Neuronal stem cell (in vitro differentiated cells): Measurements from ENCODE around the gene ZNF557.
A peak's percentile ranks its signal among the peaks of the same experiment; 100 is the strongest.

ENCODE experiments used
- DNase-seq: peaks from one replicate; pipeline ENCODE4 v3.0.0-alpha.2; 2013; ENCODE audit warnings: low spot score
- H2AFZ ChIP-seq: one replicate; pipeline ENCODE4 v1.6.1; 2013; ENCODE audit warnings: mild to moderate bottlenecking, low read length, inconsistent platforms
- H2AK5ac ChIP-seq: 2 replicates; pipeline ENCODE4 v1.6.1; 2013; ENCODE audit warnings: low read depth, mild to moderate bottlenecking, inconsistent platforms, low read length, moderate library complexity, mixed read lengths
- H2BK120ac ChIP-seq: 2 replicates; pipeline ENCODE4 v1.6.1; 2013; ENCODE audit warnings: low read depth, mild to moderate bottlenecking, inconsistent platforms, low read length, moderate library complexity, mixed read lengths
- H2BK12ac ChIP-seq: one replicate; pipeline ENCODE4 v1.6.1; 2013; ENCODE audit warnings: low read length, inconsistent platforms
- H2BK15ac ChIP-seq: 2 replicates; pipeline ENCODE4 v1.6.1; 2013; ENCODE audit warnings: mild to moderate bottlenecking, low read length, inconsistent platforms, mixed read lengths
- H2BK5ac ChIP-seq: one replicate; pipeline ENCODE4 v1.6.1; 2013; ENCODE audit warnings: inconsistent platforms, mild to moderate bottlenecking, low read length, moderate library complexity
- H3K14ac ChIP-seq: one replicate; pipeline ENCODE4 v1.6.1; 2013; ENCODE audit warnings: low read length, inconsistent platforms
- H3K18ac ChIP-seq: 2 replicates; pipeline ENCODE4 v1.6.1; 2013; ENCODE audit warnings: low read length, inconsistent platforms
- H3K23ac ChIP-seq: 2 replicates; pipeline ENCODE4 v1.6.1; 2013; ENCODE audit warnings: low read depth, mild to moderate bottlenecking, mixed read lengths, low read length, inconsistent platforms; ENCODE audit not compliant: poor library complexity
- H3K27ac ChIP-seq: replicated peaks from 3 replicates; pipeline ENCODE4 v1.5.1; 2013; ENCODE audit warnings: low read length, inconsistent platforms
- H3K27me3 ChIP-seq, 3 experiments: 2 replicates each; pipeline ENCODE4 v1.6.1; 2013; ENCODE audit warnings: low read length in 3 of 3, mild to moderate bottlenecking in 2 of 3, inconsistent platforms in 1 of 3, low read depth in 1 of 3, mixed read lengths in 1 of 3, moderate library complexity in 1 of 3; ENCODE audit not compliant: control insufficient read depth in 3 of 3, insufficient read depth in 3 of 3
- H3K36me3 ChIP-seq, 2 donors: replicated peaks in 1 of 2; 2 replicates each; pipeline ENCODE4 v1.6.1; 2013; ENCODE audit warnings: low read length in 2 of 2; ENCODE audit not compliant: control insufficient read depth in 2 of 2, insufficient read depth in 2 of 2
- H3K4ac ChIP-seq: 2 replicates; pipeline ENCODE4 v1.6.1; 2013; ENCODE audit warnings: inconsistent platforms, mild to moderate bottlenecking, low read length, moderate library complexity
- H3K4me1 ChIP-seq, 2 donors: 1 replicate in 1 of 2; 2 replicates in 1 of 2; pipeline ENCODE4 v1.6.1; 2013; ENCODE audit warnings: low read length in 2 of 2, low read depth in 1 of 2; ENCODE audit not compliant: control insufficient read depth in 2 of 2, insufficient read depth in 1 of 2
- H3K4me2 ChIP-seq: one replicate; pipeline ENCODE4 v1.6.1; 2013; ENCODE audit warnings: mild to moderate bottlenecking, low read length, inconsistent platforms; ENCODE audit not compliant: insufficient read depth, poor library complexity, severe bottlenecking
- H3K4me3 ChIP-seq, 2 donors: 2 replicates each; pipeline ENCODE4 v1.5.1; 2013; ENCODE audit warnings: low read length in 2 of 2, mild to moderate bottlenecking in 2 of 2, inconsistent platforms in 1 of 2, moderate library complexity in 1 of 2
- H3K79me1 ChIP-seq: one replicate; pipeline ENCODE4 v1.6.1; 2013; ENCODE audit warnings: low read depth, mild to moderate bottlenecking, inconsistent platforms, low read length, moderate library complexity
- H3K9ac ChIP-seq: one replicate; pipeline ENCODE4 v1.6.1; 2013; ENCODE audit warnings: mild to moderate bottlenecking, low read depth, low read length, inconsistent platforms; ENCODE audit not compliant: poor library complexity
- H3K9me3 ChIP-seq, 2 donors: replicated peaks in 1 of 2; 2 replicates each; pipeline versions ENCODE3 to v1.6.1; 2013; ENCODE audit warnings: low read length in 2 of 2, mild to moderate bottlenecking in 2 of 2, inconsistent platforms in 1 of 2, low read depth in 1 of 2, mixed read lengths in 1 of 2, moderate library complexity in 1 of 2; ENCODE audit not compliant: control insufficient read depth in 2 of 2, insufficient read depth in 1 of 2
- H4K8ac ChIP-seq: one replicate; pipeline ENCODE4 v1.6.1; 2013; ENCODE audit warnings: low read depth, mild to moderate bottlenecking, inconsistent platforms, low read length, moderate library complexity
- H4K91ac ChIP-seq: one replicate; pipeline ENCODE4 v1.6.1; 2013; ENCODE audit warnings: low read length, low read depth, mild to moderate bottlenecking, inconsistent platforms; ENCODE audit not compliant: poor library complexity
- WGBS, 2 donors: extraction: QIAGEN DNeasy Blood & Tissue Kit; methylation state at CpG; one replicate each; pipeline ENCODE4 v1.1.7; 2013; ENCODE audit warnings: missing lambda C conversion rate in 2 of 2, mixed read lengths in 1 of 2; ENCODE audit not compliant: insufficient read length in 2 of 2, insufficient replicate concordance in 1 of 2; ENCODE audit errors: extremely low coverage in 2 of 2; 5-methylcytosine and 5-hydroxymethylcytosine counted together

Gene ZNF557

GRCh38 chr19:7126132-7126531, 56.6 kb downstream of the ZNF557 start:
- no CpG with 5 or more reads among the region's 3 CpGs for WGBS, 2 donors
- Histone ChIP-seq H3K18ac (no peak overlapping the region), H3K4ac (no peak overlapping the region), H2AFZ (no peak overlapping the region), H2BK15ac (no peak overlapping the region), H3K4me1 (no peaks in the 10 kb centered on the region), H2AK5ac (no peak overlapping the region), H3K23ac (no peak overlapping the region), H3K9ac (no peak overlapping the region), H2BK12ac (no peak overlapping the region), H3K4me2 (no peak overlapping the region), H4K91ac (no peak overlapping the region), H3K27me3 (no peaks in the 10 kb centered on the region), H4K8ac (no peak overlapping the region), H3K4me3 (no peak overlapping the region), H3K36me3 (peaks cover 15 to 61% of the 10 kb centered on the region in 2 donors), H3K27ac (no peak overlapping the region), H3K9me3 (peaks cover 3 to 13% of the 10 kb centered on the region in 2 donors), H3K79me1 (no peaks in the 10 kb centered on the region), H2BK120ac (no peak overlapping the region), H2BK5ac (no peak overlapping the region), H3K14ac (no peak overlapping the region)
- DNase-seq, result no peak

GRCh38 chr19:7130043-7130442, 60.5 kb downstream of the ZNF557 start:
- no peak overlapping the region for H2AFZ ChIP-seq
- no peaks in the 10 kb centered on the region for H3K27me3 ChIP-seq
- no peak overlapping the region for H2BK120ac ChIP-seq
- H4K91ac ChIP-seq, result no peak overlapping the region
- H3K4me2 ChIP-seq, result no peak overlapping the region
- no peak overlapping the region for H2AK5ac ChIP-seq
- H3K27ac ChIP-seq, result no peak overlapping the region
- peaks cover 3 to 12% of the 10 kb centered on the region in 2 donors for H3K9me3 ChIP-seq
- H3K14ac ChIP-seq, result no peak overlapping the region
- no peak overlapping the region for H3K23ac ChIP-seq
- H3K4me3 ChIP-seq, result no peak overlapping the region
- H3K36me3 ChIP-seq, result peaks cover 13 to 48% of the 10 kb centered on the region in 2 donors
- no peak overlapping the region for H3K9ac ChIP-seq
- no peak overlapping the region for H3K18ac ChIP-seq
- DNase-seq, result no peak
- no peak overlapping the region for H2BK12ac ChIP-seq
- H4K8ac ChIP-seq, result no peak overlapping the region
- H3K4me1 ChIP-seq, result no peaks in the 10 kb centered on the region
- no peak overlapping the region for H2BK15ac ChIP-seq
- WGBS, 2 donors, result no CpG with 5 or more reads among the region's 1 CpG
- H3K4ac ChIP-seq, result no peak overlapping the region
- no peaks in the 10 kb centered on the region for H3K79me1 ChIP-seq
- H2BK5ac ChIP-seq, result no peak overlapping the region

GRCh38 chr19:7132054-7132453, 62.6 kb downstream of the ZNF557 start:
- no peak overlapping the region for H4K91ac ChIP-seq
- peak overlapping the region in 1 of 2 donors; percentile 48 for H3K4me3 ChIP-seq
- H3K27ac ChIP-seq, result no peak overlapping the region
- peak overlapping the region; percentile 38 for H3K14ac ChIP-seq
- peak overlapping the region; percentile 7 for H2BK12ac ChIP-seq
- no peak overlapping the region for H2AFZ ChIP-seq
- H2BK15ac ChIP-seq, result no peak overlapping the region
- H3K4me1 ChIP-seq, result no peaks in the 10 kb centered on the region
- H3K4ac ChIP-seq, result no peak overlapping the region
- no peak overlapping the region for H3K23ac ChIP-seq
- H3K9ac ChIP-seq, result no peak overlapping the region
- no peak overlapping the region for H3K4me2 ChIP-seq
- no peaks in the 10 kb centered on the region for H3K79me1 ChIP-seq
- no peak overlapping the region for H3K18ac ChIP-seq
- peaks cover 4 to 28% of the 10 kb centered on the region in 2 donors for H3K36me3 ChIP-seq
- no peak for DNase-seq
- no peaks in the 10 kb centered on the region for H3K27me3 ChIP-seq
- no peak overlapping the region for H2AK5ac ChIP-seq
- H4K8ac ChIP-seq, result no peak overlapping the region
- WGBS, 2 donors, result no CpG with 5 or more reads among the region's 16 CpGs
- no peak overlapping the region for H2BK120ac ChIP-seq
- H3K9me3 ChIP-seq, result peaks cover 0 to 2% of the 10 kb centered on the region in 2 donors
- H2BK5ac ChIP-seq, result no peak overlapping the region

- Histone ChIP-seq H2BK12ac (no peak overlapping the region), H2BK15ac (no peak overlapping the region), H3K14ac (no peak overlapping the region), H3K79me1 (no peaks in the 10 kb centered on the region), H2BK120ac (no peak overlapping the region), H3K36me3 (peaks cover 10 to 36% of the 10 kb centered on the region in 2 donors), H3K4me1 (no peaks in the 10 kb centered on the region), H3K27ac (no peak overlapping the region), H3K23ac (no peak overlapping the region), H3K4ac (no peak overlapping the region), H4K8ac (no peak overlapping the region), H3K4me3 (no peak overlapping the region), H3K18ac (no peak overlapping the region), H2AFZ (no peak overlapping the region), H3K4me2 (no peak overlapping the region), H3K27me3 (no peaks in the 10 kb centered on the region), H3K9me3 (peaks cover 4 to 19% of the 10 kb centered on the region in 2 donors), H2BK5ac (no peak overlapping the region), H4K91ac (no peak overlapping the region), H3K9ac (no peak overlapping the region), H2AK5ac (no peak overlapping the region)
- no peak for DNase-seq
- no CpG with 5 or more reads among the region's 2 CpGs for WGBS, 2 donors
Observed at GRCh38 chr19:7137120-7137519, 67.6 kb downstream of the ZNF557 start.
